SKM-1 (cell line): ENCODE measurements around the gene AMPD3.

Experiments
- DNase-seq: peaks from one replicate; lab custom pipeline; 2025; ENCODE audit not compliant: unreplicated experiment; lab: John Stamatoyannopoulos, UW

AMPD3 gene

GRCh38 chr11:10486161-10486840 is 31.2 kb downstream of the AMPD3 start:
- no peak for DNase-seq

GRCh38 chr11:10487002-10487647 is 32.1 kb downstream of the AMPD3 start:
- DNase-seq, result no peak

DNA sequence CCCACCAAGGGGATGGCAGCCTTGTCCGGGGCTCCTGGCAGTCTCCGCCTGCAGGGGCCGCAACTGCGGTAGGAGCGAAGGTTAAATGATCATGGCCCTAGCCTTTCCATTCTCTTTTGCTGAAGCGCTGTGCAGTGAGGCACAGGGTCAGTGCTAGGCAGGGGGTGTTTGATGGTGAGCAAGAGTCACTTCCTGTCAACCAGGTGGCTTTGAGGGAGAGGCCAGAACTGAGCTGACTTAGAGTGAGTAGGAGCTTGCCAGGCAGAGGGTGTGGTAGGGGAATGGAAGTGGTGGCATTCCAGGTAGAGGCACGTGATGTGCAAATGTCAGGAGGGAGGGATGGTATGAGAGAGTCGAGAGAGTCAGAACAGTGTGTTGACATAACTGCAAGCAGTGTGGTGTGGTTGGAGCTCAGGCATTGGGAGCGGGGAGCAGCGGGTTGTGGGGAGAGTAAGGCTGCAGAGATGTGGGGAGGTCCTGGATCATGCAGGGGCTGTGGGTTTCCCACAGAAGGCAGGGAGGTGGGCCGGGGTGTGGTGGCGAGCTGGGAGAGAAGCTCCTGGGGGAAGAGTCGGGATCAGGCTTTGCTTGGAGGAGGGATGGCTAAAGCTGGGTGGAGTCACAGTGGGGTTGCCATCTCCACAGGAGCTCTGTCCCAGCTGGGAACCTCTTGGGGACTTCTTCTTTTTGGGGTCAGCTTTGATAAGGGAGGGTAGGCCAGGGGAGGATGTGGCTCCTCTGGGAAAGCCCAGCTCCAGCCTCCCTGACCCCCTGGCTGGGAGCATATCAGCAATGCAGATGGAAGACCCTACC is 33.3 kb downstream of the AMPD3 start:
- DNase-seq, result no peak

GRCh38 chr11:10488934-10489691 is 34.0 kb downstream of the AMPD3 start:
- DNase-seq, result no peak

DNA sequence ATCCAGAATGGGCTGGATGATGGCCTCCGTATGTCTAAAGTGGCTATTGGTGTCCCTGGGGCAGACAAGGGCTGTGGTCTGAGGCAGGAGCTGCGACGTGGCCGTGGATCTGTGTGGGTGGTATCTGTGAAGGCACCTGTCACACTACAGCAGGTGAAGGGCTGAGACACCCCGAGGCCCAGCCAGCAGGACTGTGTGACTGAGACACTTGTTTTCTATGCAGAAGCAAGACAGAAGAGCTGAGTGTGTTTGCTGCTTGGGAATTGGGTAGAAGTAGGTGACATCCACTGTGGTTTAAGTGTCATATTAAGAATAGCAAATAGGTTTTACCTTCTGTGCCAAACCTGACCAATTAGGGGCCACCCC is 35.0 kb downstream of the AMPD3 start:
- no peak for DNase-seq

DNA sequence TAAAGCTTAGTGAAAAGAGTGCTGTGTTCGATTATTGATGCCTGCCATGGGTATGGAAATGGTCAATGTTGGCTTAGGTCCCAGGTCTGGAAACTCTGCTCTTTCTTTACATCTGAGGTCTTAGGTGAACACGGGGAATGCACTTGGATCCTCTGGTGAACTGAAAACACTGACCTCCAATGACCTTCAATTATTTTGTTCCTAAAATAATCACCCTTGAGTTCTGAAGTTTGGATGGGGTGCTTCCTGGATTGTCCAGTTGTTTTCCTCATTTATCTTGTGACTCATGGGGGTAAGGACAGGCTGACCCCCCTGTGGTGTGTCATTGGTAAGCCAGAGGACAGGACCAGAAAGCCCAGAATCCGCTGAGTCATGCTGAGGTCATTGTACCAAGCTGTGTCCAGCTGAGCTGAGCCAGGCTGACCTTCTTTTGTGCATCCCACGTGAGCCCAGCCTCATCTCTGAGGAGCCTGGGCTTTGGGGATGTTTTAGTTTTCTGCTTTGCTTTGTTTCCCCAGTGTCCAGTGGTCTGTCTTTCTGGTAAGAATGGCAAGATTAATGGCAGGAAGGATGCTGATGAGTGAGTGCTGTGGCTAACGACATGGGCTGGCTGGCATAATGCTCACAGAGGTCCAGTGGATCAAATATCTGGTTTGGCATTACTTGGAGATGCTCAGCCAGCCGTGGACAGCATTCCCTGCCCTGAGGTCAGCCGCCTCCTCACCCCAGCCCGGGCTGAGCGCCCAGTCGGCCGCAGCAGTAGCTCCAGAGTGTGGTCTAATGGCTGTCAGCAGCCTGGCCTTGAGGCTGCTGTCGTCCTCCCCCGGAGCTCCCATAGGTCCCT is 35.6 kb downstream of the AMPD3 start:
- no peak for DNase-seq

- no peak for DNase-seq
These were observed 37.0 kb downstream of the AMPD3 start for GRCh38 chr11:10492084-10492483.

DNA sequence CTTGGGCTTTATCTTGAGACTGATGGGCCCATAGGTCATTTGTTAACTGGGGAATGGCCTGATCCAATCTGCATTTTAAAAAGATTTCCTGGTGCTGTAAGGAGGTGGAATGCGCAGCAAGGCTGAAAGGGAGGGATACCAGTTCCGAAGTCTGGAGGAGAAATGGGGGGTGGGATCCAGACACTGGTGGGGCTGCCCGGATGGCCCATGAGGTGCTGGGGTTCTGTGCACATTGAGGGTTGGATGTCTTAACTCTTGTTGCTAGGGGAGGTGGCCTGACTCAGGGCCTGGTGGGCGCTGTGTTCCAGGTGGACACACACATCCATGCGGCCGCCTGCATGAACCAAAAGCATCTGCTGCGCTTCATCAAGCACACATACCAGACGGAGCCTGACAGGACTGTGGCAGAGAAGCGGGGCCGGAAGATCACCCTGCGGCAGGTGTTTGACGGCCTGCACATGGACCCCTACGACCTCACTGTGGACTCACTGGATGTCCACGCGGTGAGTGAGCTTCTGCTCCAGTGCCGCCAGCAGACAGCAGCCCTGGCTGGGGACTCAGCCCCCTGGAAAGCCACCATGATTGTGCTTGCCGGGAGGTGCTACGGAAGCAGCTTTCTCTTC is 38.1 kb downstream of the AMPD3 start:
- no peak for DNase-seq

- no peak for DNase-seq
These were observed 39.8 kb downstream of the AMPD3 start for GRCh38 chr11:10494636-10495463.

- no peak for DNase-seq
These were observed 40.4 kb downstream of the AMPD3 start for GRCh38 chr11:10495464-10495786.

DNA sequence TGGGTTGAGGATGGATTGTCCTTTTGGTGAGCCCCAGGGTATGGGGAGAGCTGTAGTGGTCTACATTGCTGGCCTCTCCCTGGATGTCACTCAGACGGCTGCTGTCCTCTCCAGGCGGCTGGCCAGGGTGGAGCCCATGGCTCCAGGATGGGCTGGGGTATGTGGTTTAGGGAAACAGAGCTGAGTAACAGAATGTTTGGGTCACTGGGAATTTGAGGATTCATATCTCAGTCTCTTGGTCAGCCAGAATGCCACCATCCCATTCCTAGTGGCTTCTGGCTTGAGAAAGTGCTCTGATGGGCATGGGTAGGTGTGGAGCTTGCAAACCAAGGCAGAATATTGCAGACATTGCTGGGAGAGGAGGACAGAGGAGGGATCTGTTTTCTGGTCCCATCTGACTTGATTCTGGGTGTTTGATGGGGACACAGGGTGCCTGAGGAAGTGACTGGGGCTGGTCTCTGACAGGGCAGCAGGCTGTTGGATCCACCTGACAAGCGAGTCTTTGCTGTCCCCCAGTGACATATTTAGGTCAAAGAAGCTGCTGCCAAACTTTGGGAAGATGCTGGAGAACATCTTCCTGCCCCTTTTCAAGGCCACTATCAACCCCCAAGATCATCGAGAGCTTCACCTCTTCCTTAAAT is 41.4 kb downstream of the AMPD3 start:
- no peak for DNase-seq

GRCh38 chr11:10497371-10498021 is 42.4 kb downstream of the AMPD3 start:
- no peak for DNase-seq

DNA sequence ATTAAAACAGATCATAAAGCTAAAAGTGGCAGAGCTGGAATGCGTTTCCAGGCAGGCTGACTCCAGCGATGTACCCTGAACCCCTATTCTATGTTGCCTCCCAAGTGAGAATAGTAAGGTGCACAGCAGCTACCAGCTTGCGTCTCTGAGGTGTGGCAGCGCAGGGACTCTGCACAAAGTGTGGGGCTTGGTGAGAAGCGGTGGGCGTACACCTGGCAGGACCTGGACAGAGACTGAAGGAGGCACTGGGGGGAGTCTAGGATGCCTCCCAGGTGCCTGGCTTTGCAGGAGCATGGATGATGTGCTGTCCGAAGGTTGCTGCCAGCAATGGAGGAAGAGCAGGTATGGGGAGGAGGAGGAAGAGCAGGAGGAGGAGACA is 42.9 kb downstream of the AMPD3 start:
- DNase-seq, result no peak

GRCh38 chr11:10498426-10499250 is 43.6 kb downstream of the AMPD3 start:
- DNase-seq, result no peak

DNA sequence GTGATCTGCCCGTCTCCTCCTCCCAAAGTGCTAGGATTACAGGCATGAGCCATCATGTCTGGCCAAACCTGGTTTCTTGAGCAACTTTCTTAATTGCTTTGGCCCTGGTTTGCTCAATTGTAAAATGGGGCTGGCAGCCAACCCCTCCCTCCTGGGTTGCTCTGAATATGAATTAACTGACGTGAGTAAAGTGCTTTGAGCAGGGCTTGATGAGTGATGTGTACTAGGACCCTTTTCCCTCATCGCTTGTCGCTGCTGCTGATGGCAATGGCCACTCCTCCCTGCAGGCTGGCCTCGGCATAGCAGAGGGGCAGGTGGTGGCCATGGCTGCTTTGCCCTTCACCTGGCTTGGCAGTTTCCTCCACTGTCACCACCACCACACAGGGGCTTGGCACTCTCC is 44.4 kb downstream of the AMPD3 start:
- no peak for DNase-seq

- DNase-seq, result no peak
These were observed 45.0 kb downstream of the AMPD3 start for GRCh38 chr11:10499874-10500601.
